ENCODE data around the gene JPH3.

JPH3 gene

DNA sequence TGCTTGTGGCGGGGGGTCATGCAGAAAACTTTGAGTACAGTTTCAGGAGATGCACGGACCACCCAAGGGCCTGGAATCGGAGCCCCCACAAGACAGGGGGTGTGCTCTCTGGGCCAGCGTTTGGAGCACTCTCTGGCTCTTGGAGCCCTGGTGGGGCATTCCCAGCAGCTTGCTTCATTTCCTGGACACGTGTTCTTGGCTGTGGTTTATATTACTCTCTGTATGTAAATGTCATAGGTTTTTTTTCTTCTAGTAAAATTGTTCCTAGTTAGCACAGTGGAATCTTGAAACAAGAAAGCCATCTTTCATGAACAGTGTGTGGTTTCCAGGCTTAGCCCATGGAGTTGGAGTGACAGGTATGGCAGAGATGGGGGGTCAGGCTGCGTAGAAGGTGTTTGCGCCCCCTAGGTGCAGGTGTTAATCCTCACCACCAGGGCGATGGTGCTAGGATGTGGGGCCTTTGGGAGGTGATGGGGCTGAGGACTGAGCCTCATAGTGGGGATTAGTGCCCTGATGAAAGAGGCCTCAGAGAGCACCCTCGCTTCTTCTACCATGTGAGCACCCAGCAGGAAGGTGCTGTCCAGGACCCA is 79.8 kb downstream of the JPH3 start:
- peak; percentile 36 for DNase-seq (ENCODE audit: low read depth)

DNA sequence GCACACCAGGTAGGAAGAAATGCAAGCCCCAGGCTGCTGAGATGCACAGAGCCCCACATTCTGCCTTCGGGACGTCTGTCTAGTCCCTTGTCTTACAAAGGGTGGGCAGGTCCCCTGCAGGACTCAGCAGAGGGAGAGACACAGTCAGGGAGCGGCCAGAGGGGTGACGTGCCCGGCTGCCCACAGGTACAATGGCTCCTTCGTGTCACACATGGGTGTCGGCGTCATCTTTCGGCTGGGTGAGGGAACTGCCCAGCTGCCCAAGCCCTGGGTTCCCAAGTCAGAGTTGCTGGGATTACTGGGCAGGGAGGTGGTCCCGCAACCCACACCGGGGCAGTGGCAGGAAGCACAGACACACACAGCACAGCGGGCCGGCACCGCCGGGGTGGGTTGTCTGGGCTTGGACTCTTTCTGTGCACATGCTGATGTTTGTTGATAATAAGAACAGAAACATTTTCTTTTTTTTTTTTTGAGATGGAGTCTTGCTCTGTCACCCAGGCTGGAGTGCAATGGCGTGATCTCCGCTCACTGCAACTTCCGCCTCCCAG is 80.6 kb downstream of the JPH3 start:
- DNase-seq (ENCODE audit: low read depth) = no peak

DNA sequence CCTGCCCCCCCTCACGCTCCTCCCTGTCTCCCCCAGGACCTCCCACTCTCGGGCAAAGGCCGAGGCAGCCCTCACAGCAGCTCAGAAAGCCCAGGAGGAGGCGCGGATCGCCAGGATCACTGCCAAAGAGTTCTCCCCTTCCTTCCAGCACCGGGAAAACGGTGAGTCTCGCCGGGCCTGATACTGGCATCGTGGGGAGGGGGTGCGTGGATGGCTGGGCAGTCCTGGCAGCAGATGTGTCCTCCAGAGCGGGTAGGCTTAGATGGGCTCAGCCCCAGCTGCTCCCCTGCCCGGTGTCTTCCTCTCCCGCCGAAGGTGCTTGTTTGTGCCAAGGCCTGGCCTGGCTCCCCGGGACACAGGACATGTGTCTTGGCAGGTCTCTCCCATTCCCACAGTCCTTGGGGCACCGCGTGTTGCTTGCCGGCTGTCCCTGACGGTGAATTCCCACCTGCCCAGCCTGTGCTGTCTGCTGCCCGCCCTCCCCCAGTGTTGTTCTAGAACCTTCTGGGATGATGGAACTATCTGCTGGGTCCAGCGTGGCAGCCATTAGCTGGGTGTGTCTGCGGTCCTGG is 81.9 kb downstream of the JPH3 start:
- no peak for DNase-seq (ENCODE audit: low read depth)

DNA sequence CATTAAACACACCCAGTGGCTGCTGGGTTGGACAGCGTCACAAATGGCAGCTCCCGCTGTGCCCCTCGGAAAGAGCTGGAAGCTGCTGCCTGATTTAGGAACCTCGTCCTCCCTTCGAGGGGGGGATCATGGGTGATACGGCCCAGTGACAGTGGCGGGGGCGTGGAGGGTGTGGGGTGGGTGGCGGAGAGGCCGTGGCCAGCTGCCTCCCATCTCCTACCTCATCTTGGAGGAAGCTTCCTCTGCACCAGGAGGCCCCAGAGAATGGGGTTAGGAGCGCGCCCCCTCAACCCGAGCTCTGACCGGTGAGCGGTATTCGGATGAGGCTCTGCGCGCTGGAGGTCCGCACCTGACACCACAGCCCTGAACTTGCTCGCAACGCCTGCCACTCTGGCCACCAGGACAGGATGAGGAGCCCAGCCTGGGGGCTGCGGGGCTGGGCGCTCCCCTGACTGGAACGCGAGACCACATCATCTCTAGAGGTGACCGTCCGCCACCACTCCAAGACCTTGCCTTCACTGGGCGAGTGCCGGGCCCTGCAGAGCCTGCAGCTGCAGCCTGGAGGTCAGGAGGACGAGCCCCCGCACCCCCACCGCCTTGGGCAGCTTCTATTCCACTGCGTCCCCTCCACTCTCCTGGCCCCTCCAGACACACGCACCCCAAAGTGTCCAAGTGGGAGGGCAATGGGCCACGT is 82.5 kb downstream of the JPH3 start:
- no peak for DNase-seq (ENCODE audit: low read depth)

DNA sequence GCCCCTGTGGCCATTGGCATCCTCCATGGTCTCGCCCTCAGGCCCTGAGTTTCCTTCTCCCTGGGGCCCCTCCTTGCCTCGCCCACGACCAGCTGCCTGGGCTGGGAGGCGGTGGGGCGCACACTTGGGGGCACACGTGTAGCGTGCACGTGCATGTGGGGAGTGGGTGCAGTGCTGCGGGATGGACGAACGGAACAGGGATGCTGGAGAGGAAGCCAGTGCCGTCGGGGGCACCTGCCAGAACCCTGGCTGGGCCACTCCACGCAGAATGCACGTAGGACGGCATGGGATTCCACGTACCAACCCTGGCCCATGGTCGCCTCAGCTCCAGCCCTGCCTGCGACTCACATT is 83.1 kb downstream of the JPH3 start:
- DNase-seq (ENCODE audit: low read depth) = no peak

DNA sequence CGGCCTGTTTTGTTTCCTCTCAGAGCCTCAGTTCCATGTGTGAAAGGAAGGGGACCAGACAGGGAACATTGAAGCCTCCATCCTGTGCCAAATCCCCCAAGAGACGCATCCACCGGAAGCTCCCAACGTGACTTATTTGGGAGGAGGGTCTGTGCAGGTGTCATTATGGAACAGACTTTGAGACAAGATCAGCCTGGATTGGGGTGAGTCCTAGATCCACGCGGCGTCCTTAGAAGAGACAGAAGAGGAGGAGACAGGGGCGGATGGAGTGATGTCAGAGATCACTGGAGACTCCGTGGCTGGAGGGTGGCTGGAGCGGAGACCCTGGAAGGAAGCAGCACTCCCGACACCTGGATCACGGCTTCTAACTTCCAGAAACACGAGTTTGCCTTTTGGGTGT is 83.5 kb downstream of the JPH3 start:
- no peak for DNase-seq (ENCODE audit: low read depth)

DNA sequence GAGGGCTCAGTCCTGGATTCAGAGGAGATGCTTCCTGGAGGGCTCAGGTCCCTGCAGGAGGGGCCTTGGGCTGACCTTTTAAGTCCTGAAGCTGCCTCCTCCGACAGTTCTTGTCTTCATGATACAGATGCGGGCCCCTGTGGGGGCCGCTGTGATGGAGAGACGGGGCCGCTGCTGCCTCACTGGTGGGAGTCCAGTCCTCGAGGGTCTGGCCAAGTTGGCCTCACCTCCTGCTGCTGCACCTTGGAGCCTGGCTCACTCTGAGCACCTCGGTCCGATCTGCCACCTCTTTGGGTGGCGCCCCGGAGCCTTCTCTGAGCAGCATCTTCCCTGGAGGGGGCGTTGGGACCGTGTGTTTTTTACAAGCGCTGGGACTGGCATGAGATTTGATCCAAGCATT is 84.4 kb downstream of the JPH3 start:
- DNase-seq (ENCODE audit: low read depth) = no peak

DNA sequence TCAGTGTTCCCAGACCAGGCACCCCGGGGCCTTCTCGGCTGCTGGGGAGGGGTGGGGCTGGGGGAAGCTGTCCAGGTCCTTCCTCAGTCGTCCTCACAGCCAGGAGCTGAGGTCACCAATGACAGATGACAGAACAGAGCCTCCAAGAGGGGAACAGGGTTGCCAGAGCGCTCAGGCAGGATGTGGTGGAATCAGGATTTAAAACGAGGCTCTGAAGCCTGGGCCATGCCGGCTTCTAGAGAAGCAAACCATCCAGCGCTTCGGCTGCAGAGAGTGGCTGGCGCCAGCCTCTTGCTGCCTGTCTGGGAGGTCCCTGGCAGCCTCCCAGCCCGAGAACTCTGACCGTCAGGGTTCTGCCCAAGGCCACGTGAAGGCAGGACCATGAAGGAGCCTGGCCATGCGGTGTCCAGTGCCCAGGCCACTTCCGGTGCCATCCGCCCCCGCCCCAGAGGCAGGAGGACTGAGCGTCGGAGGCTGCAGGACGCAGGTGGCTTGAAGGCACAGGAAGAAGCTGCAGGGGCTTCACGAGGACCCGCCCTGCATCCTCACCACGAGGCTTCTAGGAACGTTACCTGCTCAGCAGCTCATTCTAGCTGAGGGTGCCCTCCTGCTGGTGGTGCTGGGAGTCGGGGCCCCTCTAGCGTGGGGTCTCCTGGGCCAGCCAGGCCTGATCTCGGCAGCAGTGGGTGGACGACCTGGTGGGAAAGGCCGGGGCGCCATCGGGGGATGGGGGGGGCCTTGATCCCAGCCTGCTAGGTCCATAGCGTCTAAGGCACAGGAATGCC is 85.0 kb downstream of the JPH3 start:
- no peak for DNase-seq (ENCODE audit: low read depth)

DNA sequence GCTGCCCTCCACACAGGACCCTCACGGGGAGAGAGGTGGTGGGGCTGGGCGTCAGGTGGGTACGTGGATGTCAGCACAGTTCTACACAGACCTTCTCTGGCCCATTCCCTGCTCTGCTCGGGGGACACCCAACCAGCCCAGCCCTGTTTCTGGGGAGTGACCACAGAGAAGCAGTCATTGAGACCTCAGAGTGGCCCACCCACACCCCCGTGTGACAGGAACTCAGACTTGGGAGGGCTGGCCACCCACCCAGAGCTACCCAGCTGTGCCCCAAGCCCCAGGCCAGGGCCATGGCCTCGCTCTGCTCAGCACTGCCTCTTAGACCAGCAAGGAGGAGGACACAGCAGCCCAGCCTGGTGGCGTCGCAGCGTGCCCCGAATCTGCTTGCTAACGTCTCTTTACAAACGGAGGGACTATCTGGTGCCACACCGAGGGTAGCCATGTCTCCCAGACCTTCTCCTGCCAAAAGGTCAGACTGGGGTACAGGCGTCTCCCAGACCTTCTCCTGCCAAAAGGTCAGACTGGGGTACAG is 85.8 kb downstream of the JPH3 start:
- DNase-seq (ENCODE audit: low read depth) = no peak

DNA sequence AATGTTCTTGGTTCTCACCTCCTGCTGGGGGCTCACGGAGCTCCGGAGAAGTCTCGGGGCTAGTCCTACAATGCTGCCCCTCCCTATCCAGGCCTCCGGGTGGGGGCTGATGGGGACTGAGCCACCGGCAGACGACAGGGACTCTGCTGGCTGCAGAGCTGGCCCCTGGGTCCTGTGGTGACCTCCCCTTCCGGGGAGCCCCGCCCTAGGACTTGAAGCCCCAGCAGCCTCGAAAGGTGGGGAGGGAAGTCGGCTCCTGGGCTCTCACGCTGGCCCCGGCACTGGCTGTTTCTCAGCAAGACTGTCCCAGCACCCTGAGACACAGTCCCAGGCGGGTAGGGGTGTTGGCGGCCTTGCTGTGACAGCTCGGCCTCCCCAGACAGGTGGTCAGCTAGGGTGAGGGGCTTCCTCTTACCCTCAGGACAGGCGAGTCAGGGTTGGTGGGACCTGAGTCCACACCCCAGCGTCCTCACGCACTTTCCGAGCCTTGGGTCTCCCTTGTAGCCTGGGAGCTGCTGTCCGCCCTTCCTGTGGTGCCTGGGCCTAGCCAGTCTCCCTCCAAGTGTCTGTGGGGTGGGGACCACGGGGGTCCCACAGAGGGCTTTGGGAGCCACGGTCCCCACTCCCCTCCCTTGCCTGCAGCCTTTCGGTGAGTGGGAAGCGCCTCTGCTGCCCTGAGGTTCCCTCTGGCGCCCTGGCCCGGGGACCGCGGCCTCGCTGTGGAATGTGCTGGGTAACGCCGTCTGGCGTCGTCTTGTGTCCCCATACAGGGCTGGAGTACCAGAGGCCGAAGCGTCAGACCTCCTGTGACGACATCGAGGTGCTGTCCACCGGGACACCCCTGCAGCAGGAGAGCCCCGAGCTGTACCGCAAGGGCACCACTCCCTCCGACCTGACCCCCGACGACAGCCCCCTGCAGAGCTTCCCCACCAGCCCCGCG is 86.8 kb downstream of the JPH3 start:
- no peak for DNase-seq (ENCODE audit: low read depth)

DNA sequence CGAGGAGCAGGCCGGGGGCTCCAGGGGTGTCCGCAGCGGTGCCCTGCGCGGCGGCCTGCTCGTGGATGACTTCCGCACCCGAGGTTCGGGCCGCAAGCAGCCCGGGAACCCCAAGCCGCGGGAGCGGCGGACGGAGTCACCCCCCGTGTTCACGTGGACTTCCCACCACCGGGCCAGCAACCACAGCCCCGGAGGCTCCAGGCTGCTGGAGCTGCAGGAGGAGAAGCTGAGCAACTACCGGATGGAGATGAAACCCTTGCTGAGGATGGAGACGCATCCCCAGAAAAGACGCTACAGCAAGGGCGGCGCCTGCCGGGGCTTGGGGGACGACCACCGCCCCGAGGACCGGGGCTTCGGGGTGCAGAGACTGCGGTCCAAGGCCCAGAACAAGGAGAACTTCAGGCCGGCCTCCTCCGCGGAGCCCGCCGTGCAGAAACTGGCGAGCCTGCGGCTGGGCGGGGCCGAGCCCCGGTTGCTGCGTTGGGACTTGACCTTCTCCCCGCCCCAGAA is 87.7 kb downstream of the JPH3 start:
- DNase-seq (ENCODE audit: low read depth) = no peak

DNA sequence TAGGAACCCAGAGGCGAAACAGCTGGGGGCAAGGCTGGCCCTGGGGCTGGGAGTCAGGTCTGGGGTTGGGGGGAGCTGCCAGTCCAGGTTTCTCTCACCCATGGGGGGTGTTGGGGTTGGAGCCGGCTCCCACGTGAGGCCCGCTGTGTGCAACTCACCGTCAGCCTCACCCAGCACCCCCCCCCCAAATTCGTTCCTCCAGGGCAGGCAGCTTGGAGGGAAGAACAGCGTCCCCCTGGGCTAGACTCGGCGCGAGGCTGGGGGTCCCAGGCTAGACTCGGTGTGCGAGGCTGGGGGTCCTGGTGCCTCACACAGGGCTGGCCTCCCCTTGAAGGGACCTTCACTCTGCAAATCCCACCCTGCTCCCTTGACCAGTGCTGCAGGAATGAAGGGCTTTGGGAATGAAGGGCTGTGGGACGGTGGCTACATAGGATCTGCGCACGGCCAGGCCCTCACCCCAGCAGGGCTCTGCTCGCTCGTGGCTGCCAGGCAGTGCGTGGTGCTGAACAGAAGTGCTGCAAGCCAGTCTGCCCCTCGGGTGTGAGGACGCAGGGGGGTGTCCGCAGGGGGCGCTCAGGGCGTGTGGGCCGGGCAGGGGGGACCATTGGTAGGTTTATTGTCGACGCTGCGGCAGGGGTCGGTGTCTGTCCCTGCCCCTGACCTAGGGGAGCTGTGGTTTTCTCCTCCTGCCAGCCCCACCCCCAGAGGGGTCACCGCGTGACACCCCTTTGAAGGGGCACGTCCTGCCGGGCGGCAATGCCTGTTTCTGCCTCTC is 88.8 kb downstream of the JPH3 start:
- no peak for DNase-seq (ENCODE audit: low read depth)

DNA sequence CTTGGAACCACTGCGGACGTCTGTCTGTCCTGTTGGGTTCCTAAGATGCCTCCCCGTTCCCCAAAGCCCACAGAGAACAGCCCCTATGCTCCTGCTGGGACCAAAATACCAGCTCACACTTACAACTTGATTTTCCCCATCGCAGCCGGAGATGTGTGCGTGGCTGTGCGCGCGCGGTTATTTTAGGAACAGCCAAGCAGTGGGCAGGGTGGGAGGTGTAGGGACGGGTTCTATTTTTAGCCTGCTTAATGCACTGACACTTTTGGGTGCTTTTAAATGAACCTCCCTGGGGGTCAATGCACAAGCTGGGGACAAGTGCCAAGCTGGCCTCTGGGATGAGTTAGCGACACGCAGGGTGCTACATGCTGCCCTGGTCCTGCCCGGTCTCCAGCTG is 89.4 kb downstream of the JPH3 start:
- DNase-seq (ENCODE audit: low read depth) = no peak

DNA sequence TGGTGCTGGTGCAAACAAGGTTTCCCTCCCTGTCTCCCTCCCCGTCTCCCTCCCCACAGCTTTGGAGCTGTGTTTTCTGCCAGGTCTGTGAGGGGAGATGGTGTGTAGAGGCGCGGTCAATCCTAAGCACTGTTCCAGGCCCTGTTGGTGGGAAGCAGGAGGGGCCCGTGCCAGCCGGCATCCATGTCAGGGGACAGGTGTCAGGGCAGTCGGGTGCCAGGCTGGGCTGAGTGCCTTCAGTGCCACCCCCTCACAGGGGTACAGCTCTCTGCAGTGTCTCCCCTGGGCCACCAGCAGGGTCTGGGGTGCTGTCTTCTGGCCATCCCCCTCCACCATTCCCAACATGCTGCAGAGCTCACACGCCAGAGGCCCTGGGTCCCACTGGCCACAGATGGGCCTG is 89.9 kb downstream of the JPH3 start:
- no peak for DNase-seq (ENCODE audit: low read depth)

DNA sequence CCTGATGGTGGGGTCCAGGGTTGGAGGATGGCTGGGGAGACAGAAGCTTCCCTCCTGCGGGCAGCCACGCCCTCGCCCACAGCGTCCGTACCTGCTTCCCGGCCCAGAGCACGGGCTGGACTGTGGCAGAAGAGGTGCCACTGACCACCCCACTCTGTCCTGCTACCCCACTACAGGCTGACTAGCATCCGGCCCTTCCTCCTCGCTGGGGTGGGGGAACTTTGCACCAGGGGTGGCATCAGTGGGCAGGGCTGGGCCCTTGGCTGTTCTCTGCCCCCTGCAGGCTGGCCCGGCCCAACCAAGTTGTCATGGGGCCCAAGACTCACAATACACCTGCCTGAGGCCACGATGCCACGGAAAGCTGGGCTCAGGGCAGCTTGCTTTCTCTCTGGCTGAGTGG is 90.4 kb downstream of the JPH3 start:
- no peak for DNase-seq (ENCODE audit: low read depth)

DNA sequence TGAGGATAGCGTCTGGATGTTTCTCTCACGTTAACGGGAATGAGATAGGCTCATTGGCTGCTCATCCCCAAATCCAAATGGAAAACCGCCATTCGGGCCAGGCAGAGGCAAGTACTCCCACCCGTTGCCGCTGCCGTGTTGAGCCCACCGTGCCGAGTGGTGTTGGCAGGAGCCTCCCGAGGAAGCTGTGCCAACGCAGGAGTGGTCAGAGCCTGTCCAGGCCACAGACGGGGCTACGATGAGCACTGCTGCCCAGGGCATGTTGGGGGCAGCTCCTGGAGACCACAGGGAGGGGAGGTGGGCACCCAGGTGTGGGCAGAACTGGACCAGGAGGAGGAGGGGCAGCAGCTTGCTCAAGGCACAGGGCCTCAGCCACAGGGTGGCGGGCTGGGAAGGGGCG is 91.5 kb downstream of the JPH3 start:
- no peak for DNase-seq (ENCODE audit: low read depth)

DNA sequence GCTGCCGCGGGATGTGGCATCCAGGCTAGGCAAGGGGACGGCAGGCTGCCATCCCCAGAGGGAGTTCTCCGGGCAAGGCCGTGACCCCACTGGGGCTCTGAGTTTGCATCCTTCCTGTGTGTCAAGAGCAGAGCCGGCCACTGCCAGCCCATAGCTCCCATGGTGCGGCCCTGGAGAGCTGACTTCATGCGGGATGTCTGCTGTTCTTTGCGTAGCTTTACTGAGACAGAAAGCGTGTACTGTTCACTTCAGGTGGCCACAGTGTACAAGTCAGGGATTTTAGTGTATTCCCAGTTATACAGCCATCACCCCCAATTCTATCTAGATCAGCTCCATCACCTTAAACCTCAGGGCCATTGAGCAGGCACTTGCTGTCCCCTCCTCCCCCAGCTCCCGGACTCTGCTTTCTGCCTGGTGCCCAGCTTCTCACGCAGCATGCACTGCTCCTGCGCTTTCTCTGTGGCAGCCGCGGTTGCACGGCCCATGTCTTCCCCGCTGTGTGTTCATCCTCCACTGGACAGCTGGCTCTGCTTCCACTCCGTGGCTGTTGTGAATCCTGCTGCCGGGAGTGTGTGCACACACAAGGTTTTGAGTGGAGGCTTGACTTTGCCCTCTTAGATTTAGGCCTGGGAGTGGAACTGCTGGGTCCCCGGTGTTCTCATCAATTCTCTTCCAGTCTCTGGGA is 92.3 kb downstream of the JPH3 start:
- no peak for DNase-seq (ENCODE audit: low read depth)

DNA sequence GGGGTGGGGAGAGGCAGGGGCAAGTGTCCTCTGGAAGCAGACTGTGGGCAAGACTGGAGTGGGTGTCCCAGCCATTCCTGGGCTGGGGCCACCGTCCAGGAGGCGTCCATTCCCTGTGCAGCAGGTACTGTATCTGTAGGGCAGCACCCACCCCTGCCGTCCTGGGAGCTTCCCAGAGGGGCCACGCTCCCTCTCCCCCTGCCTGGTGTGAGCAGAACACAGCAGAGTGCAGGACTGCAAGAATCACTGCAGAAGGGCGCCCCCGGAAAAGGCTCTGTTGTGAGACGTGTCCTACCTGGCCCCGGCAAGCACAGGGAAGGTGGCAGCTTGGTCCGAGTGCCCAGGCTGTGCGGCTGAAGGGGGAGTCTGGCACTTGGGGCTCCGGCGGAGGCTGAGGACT is 93.2 kb downstream of the JPH3 start:
- no peak for DNase-seq (ENCODE audit: low read depth)

DNA sequence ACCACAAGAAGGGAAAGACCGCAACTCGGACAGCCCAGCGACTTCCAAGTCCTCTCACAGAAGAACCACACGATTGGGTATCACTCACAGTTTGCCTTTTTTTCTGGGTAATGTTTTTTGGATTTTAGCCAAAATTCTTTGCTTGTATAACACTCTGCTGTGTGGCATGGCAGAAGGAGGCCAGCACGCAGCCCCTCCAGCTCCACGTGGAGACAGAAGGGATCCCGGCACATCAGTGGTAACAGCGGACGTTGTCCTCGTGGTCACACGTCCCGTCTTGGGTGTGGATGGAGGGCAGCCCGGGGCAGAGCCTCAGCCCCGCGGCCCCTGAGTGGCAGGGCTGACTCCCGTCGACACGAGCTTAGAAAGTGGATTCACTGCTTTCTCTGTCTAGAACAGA is 94.4 kb downstream of the JPH3 start:
- DNase-seq (ENCODE audit: low read depth) = no peak

DNA sequence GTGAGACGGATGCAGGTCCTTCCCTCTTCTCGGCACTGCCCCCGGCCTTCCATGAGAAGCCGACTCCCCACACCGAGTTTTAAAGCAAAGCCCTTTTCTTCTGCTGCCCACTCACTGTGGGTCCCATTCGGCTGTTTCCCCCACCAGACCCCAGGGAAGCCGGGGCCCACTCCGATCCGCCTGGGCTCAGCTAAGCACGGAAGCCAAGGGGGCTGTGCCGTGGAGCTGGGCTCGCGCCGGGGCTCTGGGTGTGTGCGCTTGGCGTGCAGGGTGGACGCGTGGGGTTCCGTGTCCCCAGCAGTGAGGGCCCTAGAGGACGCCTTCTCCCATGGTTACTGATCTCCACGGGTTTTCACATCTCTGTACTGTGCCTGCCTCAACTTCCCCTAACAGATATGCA is 94.9 kb downstream of the JPH3 start:
- no peak for DNase-seq (ENCODE audit: low read depth)

Measured in non-pigmented ciliary epithelial cell (primary cell).